Muscle layer of colon (tissue), 2 donors: ENCODE measurements around the gene FMO3.
A peak's percentile ranks its signal among the peaks of the same experiment; 100 is the strongest.

Experiments
- H3K27ac ChIP-seq: one replicate; pipeline ENCODE4 v1.7.0; 2013; ENCODE audit warnings: low read depth, mild to moderate bottlenecking, low read length, moderate library complexity
- H3K27me3 ChIP-seq, 2 donors: one replicate each; pipeline ENCODE4 v1.7.0; 2013; ENCODE audit warnings: low read length in 2 of 2, mild to moderate bottlenecking in 2 of 2; ENCODE audit not compliant: insufficient read depth in 2 of 2, control insufficient read depth in 1 of 2
- H3K36me3 ChIP-seq: one replicate; pipeline ENCODE4 v1.7.0; 2013; ENCODE audit warnings: mild to moderate bottlenecking, low read length; ENCODE audit not compliant: insufficient read depth
- H3K4me1 ChIP-seq: one replicate; pipeline ENCODE4 v1.7.0; 2013; ENCODE audit warnings: mild to moderate bottlenecking, low read length; ENCODE audit not compliant: insufficient read depth
- H3K4me3 ChIP-seq, 2 donors: one replicate each; pipeline ENCODE4 v1.7.0; 2013; ENCODE audit warnings: low read length in 2 of 2, low read depth in 1 of 2, mild to moderate bottlenecking in 1 of 2, moderate library complexity in 1 of 2
- H3K9ac ChIP-seq: one replicate; pipeline ENCODE4 v1.7.0; 2013; ENCODE audit warnings: low read length
- H3K9me3 ChIP-seq: one replicate; pipeline ENCODE4 v1.7.0; 2013; ENCODE audit warnings: mild to moderate bottlenecking, low read length
- donor health status: abdominal sarcoma.
- donor health status: Adenocarcinoma of cecum.

The FMO3 gene

DNA sequence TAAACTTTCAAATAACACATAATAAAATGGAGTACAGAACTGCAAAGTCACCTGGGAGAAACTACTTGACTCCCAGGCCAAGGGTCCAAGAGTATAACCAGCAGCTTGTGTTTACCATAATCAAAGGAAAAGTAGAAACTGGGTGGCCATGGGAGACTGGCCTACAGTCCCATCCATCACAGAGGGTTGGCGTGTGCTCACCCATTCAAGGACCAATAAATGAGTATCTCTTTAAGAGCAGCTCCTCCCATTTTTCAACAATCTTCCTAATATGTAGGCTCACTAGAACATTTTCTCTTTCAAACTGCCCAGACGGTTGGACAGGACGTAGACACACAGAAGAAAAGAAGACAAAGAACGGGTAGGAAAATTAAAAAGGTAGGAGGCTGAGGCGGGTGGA lies at the start of gene FMO3:
FMO3 (plus strand) TSS at position 302 of the 400 bp plus-strand sequence. CDS start 1,754 bp downstream, outside the sequence.
- Histone ChIP-seq H3K27ac (no peak within 1 kb of the TSS), H3K36me3 (no peaks in the 10 kb centered on the region), H3K9me3 (no peaks in the 10 kb centered on the region), H3K4me1 (no peaks in the 10 kb centered on the region), H3K4me3 (no peak within 1 kb of the TSS), H3K27me3 (no peaks in the 10 kb centered on the region), H3K9ac (no peak within 1 kb of the TSS)

DNA sequence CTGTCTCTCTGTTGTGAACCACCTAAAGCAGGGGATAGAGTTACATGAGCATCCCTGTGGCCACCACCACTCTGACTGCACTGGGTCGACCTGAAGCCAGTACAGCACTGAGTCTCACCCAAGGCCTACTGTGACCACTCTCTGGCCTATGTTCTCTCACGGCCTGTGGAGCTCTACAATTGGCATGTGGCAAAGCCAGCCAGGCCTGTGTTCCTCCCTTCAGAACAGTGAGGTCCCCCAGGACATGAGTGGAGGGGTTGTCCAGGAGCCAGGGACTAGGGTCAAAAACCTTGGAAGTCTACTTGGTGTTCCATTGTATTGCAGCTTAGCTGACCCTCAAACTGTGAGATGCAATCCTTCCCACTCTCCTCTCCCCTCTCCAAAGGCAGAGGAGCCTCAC lies 42.7 kb upstream of the FMO3 start:
- peaks cover 5% of the 10 kb centered on the region for H3K9me3 ChIP-seq
- H3K4me3 ChIP-seq: no peak overlapping the region
- no peaks in the 10 kb centered on the region for H3K27me3 ChIP-seq
- H3K36me3 ChIP-seq: no peaks in the 10 kb centered on the region
- no peaks in the 10 kb centered on the region for H3K4me1 ChIP-seq
- no peak overlapping the region for H3K9ac ChIP-seq
- no peak overlapping the region for H3K27ac ChIP-seq

DNA sequence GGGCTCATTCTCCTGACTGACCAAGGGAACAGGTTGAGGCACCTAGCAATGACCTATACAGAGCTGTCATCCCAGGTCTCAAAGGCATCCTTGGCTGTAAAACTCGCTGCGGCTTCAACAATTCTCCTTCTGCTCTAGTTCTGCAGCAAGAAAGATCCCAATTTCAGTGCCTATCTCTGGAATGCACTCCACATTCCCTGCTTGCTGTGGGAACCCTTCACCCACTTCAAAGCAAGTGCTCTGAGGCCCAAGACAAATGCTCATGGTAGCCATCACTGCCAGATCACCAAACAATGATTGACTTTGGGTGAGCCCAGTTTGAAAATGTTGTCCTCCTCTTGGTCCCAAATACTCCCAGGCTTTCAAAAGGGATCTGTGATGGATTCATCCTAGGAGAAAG lies 37.7 kb upstream of the FMO3 start:
- no peak overlapping the region for H3K4me3 ChIP-seq
- no peaks in the 10 kb centered on the region for H3K4me1 ChIP-seq
- no peak overlapping the region for H3K9ac ChIP-seq
- H3K27ac ChIP-seq: no peak overlapping the region
- no peaks in the 10 kb centered on the region for H3K36me3 ChIP-seq
- no peaks in the 10 kb centered on the region for H3K9me3 ChIP-seq
- no peaks in the 10 kb centered on the region for H3K27me3 ChIP-seq

DNA sequence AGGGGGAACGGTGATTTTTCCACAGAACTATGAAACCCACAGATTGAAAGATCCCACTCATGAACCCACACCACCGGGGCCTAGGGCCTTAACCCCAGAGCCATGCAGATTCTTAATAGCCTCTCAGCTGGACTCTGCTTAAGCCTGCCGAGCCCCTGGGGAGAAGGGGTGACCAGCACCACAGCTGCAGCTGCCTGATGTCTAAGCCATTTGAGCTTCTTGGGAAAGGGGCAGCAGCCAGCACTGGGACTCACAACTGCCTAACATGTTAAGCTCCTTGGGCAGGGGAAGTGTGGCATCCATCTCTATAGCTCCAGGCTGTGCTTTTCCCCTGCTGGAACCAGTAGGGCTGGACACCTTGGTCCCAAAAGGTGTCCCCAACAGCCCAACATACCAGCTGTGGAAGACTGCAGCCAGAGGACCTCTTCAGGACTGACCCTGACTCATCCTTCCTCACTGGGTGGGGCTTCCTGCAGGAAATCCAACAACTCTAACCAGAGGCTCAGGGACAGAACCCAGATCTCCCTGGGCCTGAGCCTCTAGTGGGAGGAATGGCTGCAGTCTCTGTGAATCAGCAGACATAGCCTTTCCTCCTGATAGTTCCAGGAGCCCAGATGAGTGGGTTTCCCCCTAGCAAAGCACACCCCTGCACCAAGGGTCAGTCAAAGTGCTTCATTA lies 34.6 kb upstream of the FMO3 start:
- no peak overlapping the region for H3K4me3 ChIP-seq
- no peak overlapping the region for H3K9ac ChIP-seq
- H3K4me1 ChIP-seq: no peaks in the 10 kb centered on the region
- H3K27ac ChIP-seq: no peak overlapping the region
- H3K36me3 ChIP-seq: no peaks in the 10 kb centered on the region
- no peaks in the 10 kb centered on the region for H3K9me3 ChIP-seq
- H3K27me3 ChIP-seq: no peaks in the 10 kb centered on the region

DNA sequence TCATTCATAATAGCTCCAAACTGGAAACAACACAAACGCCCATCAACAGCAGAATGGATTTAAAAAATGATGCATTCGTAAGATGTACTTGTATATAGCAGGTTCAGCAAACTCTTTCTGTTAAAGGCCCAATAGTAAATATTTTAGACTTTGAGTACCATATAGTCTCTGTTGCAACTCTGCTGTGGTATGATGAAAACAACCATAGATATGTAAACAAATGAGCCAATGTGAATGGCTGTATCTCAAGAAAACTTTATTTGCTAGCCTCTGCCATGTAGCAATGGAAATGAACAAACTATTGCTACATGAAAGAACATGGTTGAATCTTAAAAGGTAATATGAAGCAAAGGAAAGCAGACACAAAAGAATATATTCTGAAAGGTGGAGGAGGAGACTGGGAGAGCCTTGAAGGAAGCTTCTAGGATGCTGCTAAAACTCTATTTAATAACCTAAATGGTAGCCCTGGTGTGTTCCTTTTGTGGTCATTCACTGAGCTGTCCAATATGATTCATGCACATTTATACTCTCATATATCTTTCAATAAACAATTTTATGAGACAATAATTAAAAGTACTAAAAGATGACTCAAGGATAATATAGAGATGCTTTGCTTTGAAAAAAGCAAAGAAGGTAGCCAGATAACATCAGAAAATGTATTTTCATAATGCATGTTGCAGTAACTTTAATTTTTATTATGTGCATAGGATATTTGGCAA lies 29.1 kb upstream of the FMO3 start:
- Histone ChIP-seq H3K27me3 (no peaks in the 10 kb centered on the region), H3K9ac (no peak overlapping the region)

DNA sequence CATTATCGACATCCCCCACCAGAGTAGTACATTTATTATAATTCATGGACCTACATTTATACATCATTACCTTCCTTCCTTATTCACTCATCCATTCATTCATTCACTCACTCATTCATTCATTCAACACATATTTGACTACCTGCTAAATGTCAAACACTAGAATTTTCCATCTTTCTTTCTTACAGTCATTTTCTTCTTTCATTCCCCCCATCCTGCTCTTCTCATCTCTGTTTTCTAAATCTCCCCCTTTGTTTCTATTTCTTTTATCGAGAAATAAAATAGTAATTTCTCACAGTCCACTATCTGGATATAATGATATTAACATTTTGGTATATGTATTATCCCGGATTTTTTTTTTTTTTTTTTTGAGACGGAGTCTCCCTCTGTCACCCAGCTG lies 27.8 kb upstream of the FMO3 start:
- H3K9ac ChIP-seq: no peak overlapping the region
- H3K4me3 ChIP-seq: no peak overlapping the region
- H3K9me3 ChIP-seq: no peaks in the 10 kb centered on the region
- no peaks in the 10 kb centered on the region for H3K4me1 ChIP-seq
- H3K27ac ChIP-seq: no peak overlapping the region
- no peaks in the 10 kb centered on the region for H3K36me3 ChIP-seq
- H3K27me3 ChIP-seq: no peaks in the 10 kb centered on the region

More for the DNA sequence above, 29.1 kb upstream of the FMO3 start:
- no peaks in the 10 kb centered on the region for H3K4me1 ChIP-seq
- no peak overlapping the region for H3K27ac ChIP-seq
- no peak overlapping the region for H3K4me3 ChIP-seq
- H3K36me3 ChIP-seq: no peaks in the 10 kb centered on the region
- no peaks in the 10 kb centered on the region for H3K9me3 ChIP-seq

DNA sequence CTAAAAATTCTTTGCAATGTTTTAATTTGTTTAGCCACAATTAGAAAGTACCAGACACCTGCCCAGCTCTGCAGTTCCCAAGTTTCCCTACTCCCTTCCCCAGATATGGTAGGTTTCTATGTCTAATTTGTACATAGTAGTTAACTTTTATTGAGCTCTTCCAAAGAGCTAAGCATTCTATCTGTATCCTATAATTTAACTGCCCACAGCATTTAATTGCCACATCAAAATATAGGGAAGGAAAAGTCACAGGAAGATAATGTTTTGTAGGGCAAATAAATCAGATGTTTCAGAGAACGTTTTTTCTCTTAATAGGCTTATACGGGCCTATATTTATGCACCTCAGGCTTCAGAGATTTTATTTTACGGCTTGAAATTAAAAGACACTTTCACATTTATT lies 15.7 kb upstream of the FMO3 start:
- Histone ChIP-seq H3K9ac (no peak overlapping the region), H3K27ac (no peak overlapping the region), H3K4me3 (no peak overlapping the region), H3K36me3 (no peaks in the 10 kb centered on the region), H3K4me1 (no peaks in the 10 kb centered on the region), H3K9me3 (no peaks in the 10 kb centered on the region), H3K27me3 (no peaks in the 10 kb centered on the region)

DNA sequence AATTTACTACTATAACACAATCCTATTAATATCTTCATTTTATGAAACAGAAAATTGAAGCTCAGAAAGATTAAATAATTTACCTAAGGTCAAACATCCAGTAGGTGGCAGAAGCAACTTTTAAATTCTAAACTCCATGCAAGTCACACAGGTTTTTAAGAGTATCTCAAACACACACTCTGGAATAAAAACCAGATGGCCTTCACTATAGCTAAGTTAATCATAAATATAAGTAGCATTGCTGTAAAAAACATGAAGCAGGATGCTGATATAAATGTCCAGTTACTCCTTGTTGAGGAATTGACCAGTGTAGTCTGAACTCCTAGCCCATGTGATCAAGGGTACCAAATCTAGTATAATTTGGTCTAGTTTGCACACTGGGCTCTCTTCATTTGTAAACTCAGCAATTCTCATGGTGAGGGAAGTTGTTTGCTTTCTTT lies 9.4 kb upstream of the FMO3 start:
- Histone ChIP-seq H3K9me3 (no peaks in the 10 kb centered on the region), H3K4me3 (no peak overlapping the region), H3K36me3 (no peaks in the 10 kb centered on the region), H3K9ac (no peak overlapping the region), H3K4me1 (peaks cover 6% of the 10 kb centered on the region), H3K27me3 (no peaks in the 10 kb centered on the region), H3K27ac (peak overlapping the region; percentile 3)

DNA sequence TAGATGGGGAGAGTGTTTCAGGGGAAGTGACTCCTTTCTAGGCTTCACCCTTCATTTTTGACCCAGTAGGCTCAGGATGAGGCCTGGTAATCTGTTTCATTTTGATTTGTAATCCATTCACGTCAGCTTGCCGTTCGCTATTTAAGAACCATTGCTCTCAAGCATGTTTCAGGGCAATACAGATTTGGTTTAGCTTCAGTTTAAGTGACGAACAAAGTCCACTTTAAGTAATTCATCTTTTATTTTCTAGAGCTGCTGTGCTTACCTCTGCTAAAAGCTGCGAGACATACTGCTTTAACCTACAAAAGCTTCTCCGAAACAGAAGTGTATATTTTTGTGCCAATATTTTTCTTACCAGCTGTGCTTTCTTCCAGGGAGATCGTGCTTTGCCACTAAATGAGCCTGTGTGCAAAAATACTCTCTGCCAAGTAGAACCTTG lies 8.9 kb upstream of the FMO3 start:
- Histone ChIP-seq H3K36me3 (no peaks in the 10 kb centered on the region), H3K9ac (no peak overlapping the region), H3K27me3 (no peaks in the 10 kb centered on the region), H3K9me3 (no peaks in the 10 kb centered on the region), H3K4me3 (no peak overlapping the region), H3K4me1 (peaks cover 6% of the 10 kb centered on the region), H3K27ac (peak overlapping the region; percentile 3)

DNA sequence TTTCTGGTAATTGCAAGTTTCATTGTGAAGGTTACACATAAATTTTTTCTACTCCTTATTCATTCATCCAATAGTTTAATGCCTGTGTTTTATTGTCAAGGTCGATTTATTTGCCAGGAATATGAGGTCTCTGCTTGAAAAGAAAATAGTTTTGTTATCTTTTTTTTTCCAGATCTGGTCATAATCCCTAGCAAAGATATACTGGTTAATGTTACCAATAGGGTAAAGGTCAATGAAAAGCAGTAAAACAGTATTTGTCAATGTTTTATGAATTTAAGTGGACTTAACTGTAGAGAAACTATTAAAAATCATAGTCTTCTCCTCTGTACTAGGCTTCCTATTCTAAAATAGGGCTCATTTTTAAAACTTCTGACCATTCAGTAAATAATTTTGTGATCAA lies 8.1 kb upstream of the FMO3 start:
- Histone ChIP-seq H3K4me1 (peaks cover 6% of the 10 kb centered on the region), H3K36me3 (no peaks in the 10 kb centered on the region), H3K27ac (no peak overlapping the region), H3K4me3 (no peak overlapping the region), H3K27me3 (no peaks in the 10 kb centered on the region), H3K9ac (no peak overlapping the region), H3K9me3 (no peaks in the 10 kb centered on the region)

DNA sequence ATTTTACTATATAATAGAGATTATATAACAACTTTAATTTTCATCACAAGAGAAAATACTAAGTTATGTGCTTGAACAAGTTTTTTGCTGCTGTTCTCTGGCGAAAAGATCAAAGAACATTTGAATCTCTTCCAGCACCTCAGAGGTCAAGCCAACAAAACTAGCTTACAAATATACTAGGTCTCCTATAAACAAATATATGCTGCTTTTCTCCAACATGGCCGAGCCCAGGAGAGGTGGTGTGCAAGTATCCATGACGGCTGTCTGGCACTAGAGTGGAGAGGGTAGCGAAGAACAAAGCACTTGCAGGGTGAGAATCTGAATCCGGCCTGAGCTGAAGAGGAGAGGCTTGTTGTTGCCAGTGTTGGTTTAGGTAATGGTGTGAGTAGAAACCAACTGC lies 7.5 kb upstream of the FMO3 start:
- peaks cover 6% of the 10 kb centered on the region for H3K4me1 ChIP-seq
- H3K4me3 ChIP-seq: no peak overlapping the region
- H3K9ac ChIP-seq: no peak overlapping the region
- no peaks in the 10 kb centered on the region for H3K27me3 ChIP-seq
- no peaks in the 10 kb centered on the region for H3K9me3 ChIP-seq
- no peaks in the 10 kb centered on the region for H3K36me3 ChIP-seq
- H3K27ac ChIP-seq: no peak overlapping the region

DNA sequence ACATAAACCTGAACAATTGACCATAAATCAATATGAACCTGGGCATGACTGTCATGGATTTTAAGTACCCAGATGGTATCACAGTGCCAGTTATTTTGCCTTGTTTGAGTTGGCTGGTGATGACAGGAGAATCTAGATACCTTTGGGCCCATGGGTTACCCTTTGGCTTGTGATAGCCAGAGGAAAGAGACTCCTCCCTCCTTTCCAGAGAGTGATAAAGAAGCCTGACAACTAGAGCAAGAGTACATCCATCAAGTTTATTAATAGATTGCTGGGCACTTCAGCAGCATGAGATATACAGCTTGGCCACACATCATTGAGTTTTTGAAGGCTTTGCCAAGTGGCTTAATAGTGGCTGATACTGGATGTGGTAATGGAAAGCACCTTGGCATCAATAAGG lies 6.6 kb upstream of the FMO3 start:
- H3K4me3 ChIP-seq: no peak overlapping the region
- no peak overlapping the region for H3K9ac ChIP-seq
- H3K4me1 ChIP-seq: peaks cover 6% of the 10 kb centered on the region
- no peaks in the 10 kb centered on the region for H3K27me3 ChIP-seq
- H3K9me3 ChIP-seq: no peaks in the 10 kb centered on the region
- no peak overlapping the region for H3K27ac ChIP-seq
- H3K36me3 ChIP-seq: no peaks in the 10 kb centered on the region
